ENCODE data around the gene ACSM5. TPM values are rescaled to one million over a fixed set of nuclear protein-coding genes. Genes with fewer than 3 reads are reported as not detected.
"Not testable (repeated sequence)": the region's sequence is repeated elsewhere in the genome, so short reads cannot be mapped to it uniquely, and the experiment has no call there.

ACSM5 gene
- total RNA-seq, 4 donors from 2014 or later: 0.67 to 5.0 (median 2.0) TPM

DNA sequence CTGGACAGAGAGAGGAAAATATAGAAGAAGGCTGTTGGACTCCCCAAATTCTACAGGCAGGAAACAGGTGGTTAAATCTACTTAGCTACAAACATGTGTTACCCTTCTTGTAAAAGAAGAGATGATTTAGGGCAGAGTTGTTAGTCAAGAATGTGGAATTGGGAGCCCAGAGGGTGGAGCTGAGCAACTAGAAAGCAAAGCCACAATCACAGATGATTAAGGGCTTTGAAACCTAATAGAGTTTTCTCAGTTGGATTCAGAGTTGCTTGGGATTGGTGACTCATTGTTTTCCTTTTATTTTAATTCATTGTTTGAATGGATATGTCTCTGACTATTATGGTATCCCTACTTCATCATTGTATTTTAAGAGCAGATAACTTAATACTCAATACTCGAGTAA lies 6.2 kb downstream of the ACSM5 start:
- Histone ChIP-seq H3K4me1 (no peaks in the 10 kb centered on the region), H3K9me3 (no peaks in the 10 kb centered on the region), H3K4me3 (no peak overlapping the region), H3K36me3 (no peaks in the 10 kb centered on the region), H3K27me3 (no peaks in the 10 kb centered on the region), H3K27ac (no peak overlapping the region)
- TF ChIP-seq, protein P1, sequence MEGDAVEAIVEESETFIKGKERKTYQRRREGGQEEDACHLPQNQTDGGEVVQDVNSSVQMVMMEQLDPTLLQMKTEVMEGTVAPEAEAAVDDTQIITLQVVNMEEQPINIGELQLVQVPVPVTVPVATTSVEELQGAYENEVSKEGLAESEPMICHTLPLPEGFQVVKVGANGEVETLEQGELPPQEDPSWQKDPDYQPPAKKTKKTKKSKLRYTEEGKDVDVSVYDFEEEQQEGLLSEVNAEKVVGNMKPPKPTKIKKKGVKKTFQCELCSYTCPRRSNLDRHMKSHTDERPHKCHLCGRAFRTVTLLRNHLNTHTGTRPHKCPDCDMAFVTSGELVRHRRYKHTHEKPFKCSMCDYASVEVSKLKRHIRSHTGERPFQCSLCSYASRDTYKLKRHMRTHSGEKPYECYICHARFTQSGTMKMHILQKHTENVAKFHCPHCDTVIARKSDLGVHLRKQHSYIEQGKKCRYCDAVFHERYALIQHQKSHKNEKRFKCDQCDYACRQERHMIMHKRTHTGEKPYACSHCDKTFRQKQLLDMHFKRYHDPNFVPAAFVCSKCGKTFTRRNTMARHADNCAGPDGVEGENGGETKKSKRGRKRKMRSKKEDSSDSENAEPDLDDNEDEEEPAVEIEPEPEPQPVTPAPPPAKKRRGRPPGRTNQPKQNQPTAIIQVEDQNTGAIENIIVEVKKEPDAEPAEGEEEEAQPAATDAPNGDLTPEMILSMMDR (IDR thresholded peaks at IDR 0.05): no peak
- no peak for TF ChIP-seq POLR2A (IDR thresholded peaks at IDR 0.05)
- no peak for DNase-seq

GRCh38 chr16:20419093-20419492 lies 9.8 kb downstream of the ACSM5 start:
- not testable (repeated sequence) for DNase-seq, H3K4me3 ChIP-seq, H3K9me3 ChIP-seq, H3K36me3 ChIP-seq, H3K4me1 ChIP-seq, H3K27me3 ChIP-seq, H3K27ac ChIP-seq

DNA sequence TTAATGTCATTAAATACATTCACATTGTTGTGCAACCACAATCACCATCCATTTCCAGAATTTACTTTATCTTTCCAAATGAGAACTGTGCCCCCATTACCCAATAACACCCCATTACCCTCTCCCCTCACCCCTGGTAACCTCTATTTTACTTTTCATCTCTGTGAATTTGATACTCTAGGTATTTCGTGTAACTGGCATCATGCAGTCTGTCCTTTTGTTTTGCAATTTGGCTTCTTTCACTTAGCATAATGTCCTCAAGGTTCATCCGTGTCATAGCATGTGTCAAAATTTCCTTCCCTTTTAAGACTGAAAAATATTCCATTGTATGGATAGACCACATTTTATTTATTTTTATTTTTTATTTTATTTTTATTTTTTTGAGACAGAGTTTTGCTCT lies 12.4 kb downstream of the ACSM5 start:
- H3K27ac ChIP-seq, DNase-seq, H3K4me3 ChIP-seq, H3K4me1 ChIP-seq, H3K27me3 ChIP-seq, H3K36me3 ChIP-seq, H3K9me3 ChIP-seq: not testable (repeated sequence)

DNA sequence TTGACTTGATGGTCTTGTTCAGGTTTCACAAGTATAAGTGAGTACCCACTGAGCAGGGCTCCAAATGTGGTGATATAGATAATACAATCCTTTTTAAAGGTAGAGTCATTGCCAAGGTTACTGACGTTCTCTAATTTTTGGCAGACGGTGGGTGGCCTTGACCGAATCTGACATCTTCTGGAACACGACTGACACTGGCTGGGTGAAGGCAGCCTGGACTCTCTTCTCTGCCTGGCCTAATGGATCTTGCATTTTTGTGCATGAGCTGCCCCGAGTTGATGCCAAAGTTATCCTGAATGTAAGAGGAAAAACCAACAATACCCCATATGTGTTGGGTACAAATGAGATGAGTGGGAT lies 14.4 kb downstream of the ACSM5 start:
- not testable (repeated sequence) for H3K27me3 ChIP-seq, H3K36me3 ChIP-seq, DNase-seq, H3K4me3 ChIP-seq, H3K27ac ChIP-seq, H3K9me3 ChIP-seq, H3K4me1 ChIP-seq

GRCh38 chr16:20424129-20424866 lies 15.0 kb downstream of the ACSM5 start:
- Histone ChIP-seq H3K4me3 (no peak overlapping the region), H3K27ac (no peak overlapping the region)
- no peak for TF ChIP-seq POLR2A (IDR thresholded peaks at IDR 0.05)
- TF ChIP-seq, protein P1 (IDR thresholded peaks at IDR 0.05): no peak

GRCh38 chr16:20427401-20427797 lies 18.1 kb downstream of the ACSM5 start:
- not testable (repeated sequence) for H3K4me3 ChIP-seq, H3K27ac ChIP-seq, H3K36me3 ChIP-seq, H3K27me3 ChIP-seq, H3K9me3 ChIP-seq, DNase-seq, H3K4me1 ChIP-seq

More at GRCh38 chr16:20424129-20424866, 15.0 kb downstream of the ACSM5 start:
- no peaks in the 10 kb centered on the region for H3K27me3 ChIP-seq
- H3K4me1 ChIP-seq: no peaks in the 10 kb centered on the region
- H3K9me3 ChIP-seq: no peaks in the 10 kb centered on the region
- H3K36me3 ChIP-seq: no peaks in the 10 kb centered on the region
- no peak for DNase-seq

- not testable (repeated sequence) for DNase-seq, H3K36me3 ChIP-seq, H3K4me1 ChIP-seq, H3K27me3 ChIP-seq, H3K27ac ChIP-seq, H3K4me3 ChIP-seq, H3K9me3 ChIP-seq
Measured at GRCh38 chr16:20429499-20429898, 20.2 kb downstream of the ACSM5 start.

GRCh38 chr16:20430480-20430879 lies 21.1 kb downstream of the ACSM5 start:
- not testable (repeated sequence) for H3K4me3 ChIP-seq, H3K27ac ChIP-seq, H3K9me3 ChIP-seq, H3K27me3 ChIP-seq, H3K4me1 ChIP-seq, DNase-seq, H3K36me3 ChIP-seq

DNA sequence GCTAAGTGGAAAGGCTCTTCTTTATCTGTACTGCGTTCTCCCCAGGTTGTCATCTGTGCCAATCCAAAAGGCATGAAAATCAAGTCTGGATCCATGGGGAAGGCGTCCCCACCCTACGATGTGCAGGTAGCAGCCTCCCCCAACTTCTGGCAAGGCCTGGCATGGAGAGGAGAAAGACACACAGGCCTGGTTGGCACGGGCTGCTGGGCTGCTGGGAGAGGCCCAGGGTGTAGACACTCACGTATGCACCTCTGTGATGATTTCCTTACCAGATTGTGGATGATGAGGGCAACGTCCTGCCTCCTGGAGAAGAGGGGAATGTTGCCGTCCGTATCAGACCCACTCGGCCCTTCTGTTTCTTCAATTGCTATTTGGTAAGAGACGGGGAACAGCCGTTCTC lies 21.6 kb downstream of the ACSM5 start:
- Histone ChIP-seq H3K27ac (no peak overlapping the region), H3K4me3 (no peak overlapping the region), H3K4me1 (no peaks in the 10 kb centered on the region), H3K27me3 (no peaks in the 10 kb centered on the region), H3K9me3 (no peaks in the 10 kb centered on the region), H3K36me3 (no peaks in the 10 kb centered on the region)
- TF ChIP-seq, protein P1 (IDR thresholded peaks at IDR 0.05): no peak
- TF ChIP-seq POLR2A (IDR thresholded peaks at IDR 0.05): no peak
- no peak for DNase-seq

DNA sequence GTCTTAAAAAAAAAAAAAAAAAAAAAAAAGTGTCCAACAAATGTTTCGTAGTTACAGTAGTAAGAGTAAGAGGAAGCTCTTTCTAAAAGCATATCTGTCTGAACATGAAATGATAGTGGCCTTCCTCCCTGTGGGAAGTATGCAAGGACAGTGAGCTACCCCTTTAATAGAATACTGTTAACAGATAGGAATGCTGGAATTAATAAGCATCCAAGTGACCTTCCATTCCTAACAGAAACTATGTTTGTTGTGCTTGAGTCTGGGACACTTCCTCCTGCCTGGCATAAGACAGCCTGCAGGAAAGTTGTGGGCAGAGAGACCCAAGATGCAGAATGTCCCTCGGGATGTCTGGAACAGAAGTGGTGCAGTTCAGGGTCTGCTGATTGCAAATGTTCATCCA lies 29.6 kb downstream of the ACSM5 start:
- H3K27ac ChIP-seq: peak overlapping the region in 1 of 4 donors; percentile 63
- H3K27me3 ChIP-seq, H3K36me3 ChIP-seq, H3K4me1 ChIP-seq, H3K9me3 ChIP-seq, DNase-seq, H3K4me3 ChIP-seq: not testable (repeated sequence)

- not testable (repeated sequence) for DNase-seq, H3K9me3 ChIP-seq, H3K27me3 ChIP-seq, H3K4me1 ChIP-seq, H3K4me3 ChIP-seq, H3K36me3 ChIP-seq
- H3K27ac ChIP-seq: peak overlapping the region in 2 of 4 donors; percentile 10 to 63
Measured at GRCh38 chr16:20439820-20440231, 30.5 kb downstream of the ACSM5 start.

GRCh38 chr16:20440731-20441130 lies 31.4 kb downstream of the ACSM5 start:
- not testable (repeated sequence) for H3K9me3 ChIP-seq, DNase-seq, H3K36me3 ChIP-seq, H3K4me3 ChIP-seq, H3K4me1 ChIP-seq, H3K27me3 ChIP-seq
- peak overlapping the region in 1 of 4 donors; percentile 39 for H3K27ac ChIP-seq

Measured in Peyer's patch (tissue), 4 donors.